Smooth muscle cell (in vitro differentiated cells): ENCODE measurements around the gene EPHB6. TPM values are rescaled to one million over a fixed set of nuclear protein-coding genes. Genes with fewer than 3 reads are reported as not detected.

Experiments
- DNase-seq: peaks from one replicate; lab custom pipeline; 2025; ENCODE audit not compliant: unreplicated experiment; lab: John Stamatoyannopoulos, UW
- H2AFZ ChIP-seq: fragments of 200-600 bp; sonication (generic); 2 replicates; pipeline ENCODE4 v1.6.0; 2016; ENCODE audit warnings: antibody characterized with exemption, low read depth, mild to moderate bottlenecking
- H3F3A ChIP-seq: fragments of 200-600 bp; sonication (generic); 2 replicates; pipeline ENCODE4 v1.6.0; 2017; ENCODE audit warnings: antibody characterized with exemption, low read depth
- H3K27ac ChIP-seq: fragments of 200-600 bp; sonication (generic); 2 replicates; pipeline ENCODE4 v1.5.1; 2016; ENCODE audit warnings: low read depth, mild to moderate bottlenecking
- H3K27me3 ChIP-seq: fragments of 200-600 bp; sonication (generic); 2 replicates; pipeline ENCODE4 v1.6.1; 2016; ENCODE audit warnings: low read depth, mild to moderate bottlenecking
- H3K36me3 ChIP-seq: fragments of 200-600 bp; sonication (generic); 2 replicates; pipeline ENCODE4 v1.5.1; 2016; ENCODE audit warnings: low read depth
- H3K4me1 ChIP-seq: fragments of 200-600 bp; sonication (generic); 2 replicates; pipeline ENCODE4 v1.5.1; 2016; ENCODE audit warnings: low read depth
- H3K4me2 ChIP-seq: fragments of 200-600 bp; sonication (generic); 2 replicates; pipeline ENCODE4 v1.6.0; 2016; ENCODE audit warnings: mild to moderate bottlenecking
- H3K4me3 ChIP-seq: fragments of 200-600 bp; sonication (generic); 2 replicates; pipeline ENCODE4 v1.5.1; 2016; ENCODE audit warnings: mild to moderate bottlenecking
- H3K79me2 ChIP-seq: fragments of 200-600 bp; sonication (generic); 2 replicates; pipeline ENCODE4 v1.6.0; 2016; ENCODE audit warnings: low read depth, mild to moderate bottlenecking
- H3K9ac ChIP-seq: fragments of 200-600 bp; sonication (generic); 2 replicates; pipeline ENCODE4 v1.6.0; 2016; ENCODE audit warnings: low read depth
- H3K9me3 ChIP-seq: fragments of 200-600 bp; sonication (generic); replicated peaks from 2 replicates; pipeline ENCODE4 v1.5.1; 2016; ENCODE audit warnings: low read depth
- H4K20me1 ChIP-seq: fragments of 200-600 bp; sonication (generic); 2 replicates; pipeline ENCODE4 v1.6.0; 2016; ENCODE audit warnings: low read depth
- WGBS: methylation state at CpG from one replicate; pipeline ENCODE4 v1.1.7; 2016; ENCODE audit warnings: low lambda C conversion rate; 5-methylcytosine and 5-hydroxymethylcytosine counted together
- polyA plus RNA-seq: library from polyadenylated mRNA; unstranded; fragments of >200 nt; fragmentation: Nextera tagmentation; extraction: Ambion mirVana; gene quantifications from 2 replicates; pipeline ENCODE4 v1.2.1, GENCODE V29; 2016
- total RNA-seq: library from RNA; depleted of rRNA; stranded (reverse); fragments of >200 nt; gene quantifications from 2 replicates; pipeline ENCODE4 v1.2.3, GENCODE V29; 2014
- TF ChIP-seq, protein P1 (sequence below): fragments of 200-600 bp; sonication (generic); IDR thresholded peaks from 2 replicates; pipeline ENCODE4 v1.5.1; 2017; ENCODE audit warnings: borderline replicate concordance, mild to moderate bottlenecking, antibody characterized with exemption; ENCODE audit not compliant: insufficient read depth, poor library complexity, severe bottlenecking

Gene EPHB6
- total and polyA plus RNA-seq, 2 experiments from 2014 or later, result 4.8 to 12.6 TPM

DNA sequence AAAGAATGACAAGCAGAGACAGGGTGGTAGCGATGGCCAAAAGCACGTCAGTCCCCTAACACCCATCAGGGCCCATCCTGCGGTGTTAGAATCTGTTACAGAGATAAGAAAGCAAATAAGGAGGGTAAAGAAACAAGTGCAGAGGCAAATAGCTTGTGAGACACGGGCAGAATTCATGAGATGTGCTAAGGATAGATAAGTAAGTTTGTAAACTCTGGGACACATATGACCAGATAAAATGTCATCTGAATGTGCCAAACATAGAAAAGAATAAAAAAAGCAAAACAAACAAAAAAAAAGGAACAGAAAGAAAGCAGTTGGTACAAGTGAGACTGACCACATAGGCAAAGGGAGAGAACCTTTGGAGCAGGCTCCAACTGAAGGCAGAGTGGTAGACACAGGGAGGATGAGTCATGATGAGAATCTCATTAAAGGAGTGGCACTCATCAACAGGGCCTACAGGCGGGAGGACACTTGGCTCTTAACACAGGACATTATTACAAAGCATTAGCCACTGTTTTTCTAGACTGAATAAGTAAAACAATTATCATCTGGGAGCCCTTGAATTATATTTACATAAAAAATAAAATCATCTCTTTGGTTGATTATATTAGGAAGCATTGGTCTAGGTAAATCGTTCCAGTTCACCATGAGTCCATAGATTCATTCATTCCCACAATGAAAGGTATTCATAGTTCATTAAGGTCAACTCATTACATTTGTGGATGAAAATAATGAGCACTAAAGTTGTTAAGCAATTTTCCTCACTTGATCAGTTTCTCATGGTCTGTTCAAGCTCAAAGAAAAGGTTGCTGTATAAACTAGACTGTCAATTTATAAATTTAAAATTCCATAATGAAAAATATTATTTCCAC, 21.5 kb upstream of the EPHB6 start:
- no peak overlapping the region for H3K9ac ChIP-seq
- TF ChIP-seq, protein P1, sequence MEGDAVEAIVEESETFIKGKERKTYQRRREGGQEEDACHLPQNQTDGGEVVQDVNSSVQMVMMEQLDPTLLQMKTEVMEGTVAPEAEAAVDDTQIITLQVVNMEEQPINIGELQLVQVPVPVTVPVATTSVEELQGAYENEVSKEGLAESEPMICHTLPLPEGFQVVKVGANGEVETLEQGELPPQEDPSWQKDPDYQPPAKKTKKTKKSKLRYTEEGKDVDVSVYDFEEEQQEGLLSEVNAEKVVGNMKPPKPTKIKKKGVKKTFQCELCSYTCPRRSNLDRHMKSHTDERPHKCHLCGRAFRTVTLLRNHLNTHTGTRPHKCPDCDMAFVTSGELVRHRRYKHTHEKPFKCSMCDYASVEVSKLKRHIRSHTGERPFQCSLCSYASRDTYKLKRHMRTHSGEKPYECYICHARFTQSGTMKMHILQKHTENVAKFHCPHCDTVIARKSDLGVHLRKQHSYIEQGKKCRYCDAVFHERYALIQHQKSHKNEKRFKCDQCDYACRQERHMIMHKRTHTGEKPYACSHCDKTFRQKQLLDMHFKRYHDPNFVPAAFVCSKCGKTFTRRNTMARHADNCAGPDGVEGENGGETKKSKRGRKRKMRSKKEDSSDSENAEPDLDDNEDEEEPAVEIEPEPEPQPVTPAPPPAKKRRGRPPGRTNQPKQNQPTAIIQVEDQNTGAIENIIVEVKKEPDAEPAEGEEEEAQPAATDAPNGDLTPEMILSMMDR, result no peak
- no peak overlapping the region for H3K4me3 ChIP-seq
- no peaks in the 10 kb centered on the region for H3F3A ChIP-seq
- H3K79me2 ChIP-seq, result no peaks in the 10 kb centered on the region
- H3K27ac ChIP-seq, result no peak overlapping the region
- no peaks in the 10 kb centered on the region for H3K27me3 ChIP-seq
- no peaks in the 10 kb centered on the region for H3K36me3 ChIP-seq
- no peaks in the 10 kb centered on the region for H4K20me1 ChIP-seq
- 63% methylated on average over 6 of the region's 6 CpGs for WGBS
- H2AFZ ChIP-seq, result no peak overlapping the region
- H3K4me1 ChIP-seq, result no peaks in the 10 kb centered on the region
- no peak for DNase-seq
- H3K4me2 ChIP-seq, result no peak overlapping the region
- H3K9me3 ChIP-seq, result no peaks in the 10 kb centered on the region

DNA sequence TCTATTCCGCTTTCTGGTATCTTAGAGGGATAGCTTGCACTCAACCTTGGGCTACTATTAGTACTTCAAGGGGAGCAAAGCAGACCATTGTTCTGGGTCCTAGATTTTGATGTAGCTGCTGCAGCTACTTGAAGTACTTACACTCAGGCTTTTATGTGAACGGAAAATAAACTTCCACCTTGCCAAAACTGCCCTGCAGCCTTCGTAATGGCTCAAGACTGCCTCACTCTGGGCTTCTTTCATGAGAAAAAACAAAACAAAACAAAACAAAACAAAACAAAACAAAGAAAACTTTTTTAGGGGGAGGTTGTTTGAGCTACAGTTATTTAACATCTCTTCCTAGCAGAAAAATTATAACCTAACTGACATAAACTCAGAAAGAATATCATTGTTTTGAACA, 19.4 kb upstream of the EPHB6 start:
- Histone ChIP-seq H3K9ac (no peak overlapping the region), H3K9me3 (no peaks in the 10 kb centered on the region), H3K36me3 (no peaks in the 10 kb centered on the region), H4K20me1 (no peaks in the 10 kb centered on the region), H3K4me2 (no peak overlapping the region), H2AFZ (no peak overlapping the region), H3K79me2 (no peaks in the 10 kb centered on the region), H3K4me3 (no peak overlapping the region), H3K4me1 (no peaks in the 10 kb centered on the region), H3F3A (no peaks in the 10 kb centered on the region), H3K27me3 (no peaks in the 10 kb centered on the region), H3K27ac (no peak overlapping the region)
- TF ChIP-seq, protein P1, result no peak
- no peak for DNase-seq
- WGBS, result 52% methylated on average over 3 of the region's 3 CpGs

DNA sequence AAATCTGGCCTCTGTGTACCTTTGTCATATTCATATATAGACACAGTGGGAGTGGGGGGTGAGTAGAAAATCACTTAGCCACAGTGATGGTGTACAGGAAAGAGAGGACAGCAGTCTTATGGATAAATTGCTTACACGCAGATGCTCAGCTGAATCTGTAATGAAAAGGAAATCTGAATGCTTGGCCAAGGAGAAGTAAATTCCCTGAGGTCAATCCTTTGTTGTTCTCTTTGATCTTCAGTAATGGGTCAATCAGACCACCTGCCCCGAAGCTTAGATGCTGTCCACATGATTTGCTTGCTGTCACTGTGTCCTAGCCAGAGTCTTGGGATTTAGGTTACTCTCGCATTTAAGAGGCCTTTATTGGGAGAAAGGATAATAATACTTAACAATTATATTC, 18.4 kb upstream of the EPHB6 start:
- TF ChIP-seq, protein P1, result no peak
- no peaks in the 10 kb centered on the region for H3F3A ChIP-seq
- no peak overlapping the region for H3K4me3 ChIP-seq
- H3K4me1 ChIP-seq, result no peaks in the 10 kb centered on the region
- H4K20me1 ChIP-seq, result no peaks in the 10 kb centered on the region
- 77% methylated on average over 3 of the region's 3 CpGs for WGBS
- DNase-seq, result no peak
- no peak overlapping the region for H2AFZ ChIP-seq
- no peaks in the 10 kb centered on the region for H3K36me3 ChIP-seq
- no peaks in the 10 kb centered on the region for H3K79me2 ChIP-seq
- no peak overlapping the region for H3K4me2 ChIP-seq
- no peaks in the 10 kb centered on the region for H3K9me3 ChIP-seq
- no peak overlapping the region for H3K9ac ChIP-seq
- no peaks in the 10 kb centered on the region for H3K27me3 ChIP-seq
- no peak overlapping the region for H3K27ac ChIP-seq
